Body of pancreas (tissue), 4 donors: ENCODE data around the gene NFIA.

Source experiments
- CTCF ChIP-seq, 7 experiments: fragments of 450-650 bp in 4 of 7; fragments of 200-600 bp in 3 of 7; sonication (generic) in 3 of 7; IDR thresholded peaks; one replicate each; pipeline ENCODE4 v1.5.1; 2016 to 2019; ENCODE audit warnings: antibody characterized with exemption in 7 of 7
- POLR2A ChIP-seq, 3 donors: fragments of 450-650 bp; IDR thresholded peaks; one replicate each; pipeline ENCODE4 v1.6.1; 2016; ENCODE audit warnings: antibody characterized with exemption in 3 of 3, mild to moderate bottlenecking in 2 of 3

GRCh38 chr1:61058483-61059245 lies 23.7 kb upstream of the NFIA start:
- TF ChIP-seq POLR2A (IDR thresholded peaks at IDR 0.05) (no peak), CTCF (IDR thresholded peaks at IDR 0.05) (no peak)
